A549 (cell line): ENCODE measurements around the gene TIMP3. TPM values are rescaled to one million over a fixed set of nuclear protein-coding genes. Genes with fewer than 3 reads are reported as not detected.

Source experiments
- ATAC-seq, 2 experiments: fragments of 200-7000 bp in 1 of 2; fragments of >200 bp in 1 of 2; cut with Nextera tagmentation in 1 of 2; cut with Tn5 transposase in 1 of 2; 3 replicates each; pipeline versions ENCODE4 v1.8.0 to v1.9.1; 2018 to 2020; ENCODE audit warnings: mild to moderate bottlenecking in 1 of 2, moderate library complexity in 1 of 2
- CTCF ChIA-PET: fragments of 300-600 bp; sonication (Branson Sonifier 250); formaldehyde crosslinking; extraction: SDS; loops from one replicate; lab custom pipeline; 2021; ENCODE audit warnings: antibody characterized with exemption, inconsistent platforms; lab: Yijun Ruan, JAX
- POLR2A ChIA-PET: fragments of 350-600 bp; formaldehyde crosslinking; extraction: SDS; loops from one replicate; lab custom pipeline; 2021; ENCODE audit warnings: antibody characterized with exemption, inconsistent platforms; lab: Yijun Ruan, JAX
- DNase-seq, 2 experiments: peaks; one replicate each; pipeline versions ENCODE4 v3.0.0 to v3.0.0-alpha.2; 2011 to 2016; ENCODE audit warnings: low read depth in 1 of 2, low spot score in 1 of 2
- FAIRE-seq: peaks from 2 replicates; lab custom pipeline; 2011; peaks lifted over from hg19 to GRCh38; lab: Jason Lieb, UNC
- H3K27ac ChIP-seq, 2 experiments: fragments of >200 bp; sonication (Bioruptor Twin); formaldehyde crosslinking; 3 replicates each; pipeline ENCODE4 v1.5.1; 2016 to 2017
- H3K4me1 ChIP-seq: fragments of >200 bp; sonication (Bioruptor Twin); formaldehyde crosslinking; 3 replicates; pipeline ENCODE4 v1.6.1; 2016
- H3K4me2 ChIP-seq: fragments of >200 bp; sonication (Bioruptor Twin); formaldehyde crosslinking; 3 replicates; pipeline ENCODE4 v1.6.1; 2016
- H3K4me3 ChIP-seq: fragments of >200 bp; sonication (Bioruptor Twin); formaldehyde crosslinking; 3 replicates; pipeline ENCODE4 v1.5.1; 2016
- H3K9me3 ChIP-seq: fragments of >200 bp; sonication (Bioruptor Twin); formaldehyde crosslinking; 3 replicates; pipeline ENCODE4 v1.6.1; 2016
- ATOH8 ChIP-seq: fragments of 250-450 bp; sonication (Bioruptor Pico); IDR thresholded peaks from 2 replicates; pipeline ENCODE4 v1.5.0; 2020; ENCODE audit warnings: low read depth, mild to moderate bottlenecking, moderate library complexity
- CBX2 ChIP-seq: fragments of 200-600 bp; sonication (generic); IDR thresholded peaks from 2 replicates; pipeline ENCODE4 v1.6.1; 2016; ENCODE audit warnings: low read depth, mild to moderate bottlenecking, borderline replicate concordance
- CTCF ChIP-seq: fragments of >200 bp; sonication (Bioruptor Twin); formaldehyde crosslinking; IDR thresholded peaks from 3 replicates; pipeline ENCODE4 v1.5.1; 2016
- ELK1 ChIP-seq: fragments of 150-350 bp; IDR thresholded peaks from 2 replicates; pipeline ENCODE4 v1.6.1; 2014; ENCODE audit warnings: low read depth, mild to moderate bottlenecking, low read length
- FOSL2 ChIP-seq, 2 experiments: fragments of 450-650 bp in 1 of 2; fragments of >200 bp in 1 of 2; sonication (Bioruptor Twin) in 1 of 2; formaldehyde crosslinking; IDR thresholded peaks; 2 replicates each; pipeline versions ENCODE4 v1.5.0 to v1.6.1; 2016 to 2020; ENCODE audit warnings: mild to moderate bottlenecking in 1 of 2, moderate library complexity in 1 of 2
- GATA3 ChIP-seq: IDR thresholded peaks from 2 replicates; pipeline ENCODE4 v1.6.1; 2012; ENCODE audit warnings: borderline replicate concordance
- HDAC2 ChIP-seq: fragments of 200-600 bp; sonication (generic); IDR thresholded peaks from 2 replicates; pipeline ENCODE4 v1.6.1; 2016
- KDM1A ChIP-seq: fragments of 200-600 bp; sonication (generic); IDR thresholded peaks from 2 replicates; pipeline ENCODE4 v1.6.1; 2016; ENCODE audit warnings: low read depth, mild to moderate bottlenecking
- MAX ChIP-seq: IDR thresholded peaks from 2 replicates; pipeline ENCODE4 v1.6.1; 2012
- MYC ChIP-seq: IDR thresholded peaks from 2 replicates; pipeline ENCODE4 v1.6.1; 2012; ENCODE audit warnings: mild to moderate bottlenecking, inconsistent platforms, low read length, improper control_type of control experiment, borderline replicate concordance
- PBX3 ChIP-seq: IDR thresholded peaks from 2 replicates; pipeline ENCODE4 v1.6.1; 2012
- REST ChIP-seq: fragments of 200-600 bp; sonication (generic); IDR thresholded peaks from 2 replicates; pipeline ENCODE4 v1.6.1; 2016; ENCODE audit warnings: antibody characterized with exemption, mild to moderate bottlenecking, moderate library complexity
- TFCP2L1 ChIP-seq: fragments of 250-450 bp; sonication (Bioruptor Pico); IDR thresholded peaks from 2 replicates; pipeline ENCODE4 v1.5.0; 2021; ENCODE audit warnings: mild to moderate bottlenecking
- WGBS: methylation state at CpG from one replicate; pipeline ENCODE4 v1.1.6; 2017; ENCODE audit errors: missing lambda C conversion rate; 5-methylcytosine and 5-hydroxymethylcytosine counted together
- polyA plus RNA-seq, 4 experiments: library from polyadenylated mRNA; depleted of rRNA in 3 of 4; stranded (reverse); fragments of >200 nt; fragmentation: RNase III in 1 of 4; extraction: RNeasy Plus Mini Kit Qiagen cat#74134 plus additional on column Dnase treatment in 1 of 4; gene quantifications; 2 replicates in 3 of 4; 3 replicates in 1 of 4; pipeline ENCODE4 v1.2.3, GENCODE V29; 2011 to 2017

TIMP3 gene
- polyA plus RNA-seq, 2 of the 4 experiments (the other 2 are of a cell fraction) = 1.4 to 1.7 TPM

- TF ChIP-seq ATOH8 (CRISPR knock-in tag) = no peak
- TF ChIP-seq CTCF = no peak
- TF ChIP-seq GATA3 = no peak
These were observed 24.7 kb upstream of the TIMP3 start (continued) for GRCh38 chr22:32776802-32777201.

GRCh38 chr22:32777987-32778386 lies 23.5 kb upstream of the TIMP3 start:
- no peaks in the 10 kb centered on the region for H3K4me1 ChIP-seq
- no peaks in the 10 kb centered on the region for H3K9me3 ChIP-seq
- TF ChIP-seq MAX (no peak), HDAC2 (no peak), PBX3 (no peak), REST (no peak), ATOH8 (CRISPR knock-in tag) (no peak), FOSL2 (IDR thresholded peaks at IDR 0.05) (no peak), FOSL2 (CRISPR knock-in tag; IDR thresholded peaks at IDR 0.05) (no peak), ELK1 (no peak), KDM1A (no peak)
- 44% methylated on average over 4 of the region's 4 CpGs for WGBS
- H3K4me3 ChIP-seq = no peak overlapping the region
- FAIRE-seq (no peak), ATAC-seq (no peak), DNase-seq (no peak)
- H3K27ac ChIP-seq = no peak overlapping the region
- no peak overlapping the region for H3K4me2 ChIP-seq
- CTCF ChIA-PET = interaction anchor here (1.4 to 1.8 kb wide), 2 partner anchors 19 to 249 kb away, joined by 5 to 7 read pairs; no protein-coding TSS in a partner anchor
- POLR2A ChIA-PET = no interaction called here

- WGBS = 65% methylated on average over 2 of the region's 2 CpGs
- H3K27ac ChIP-seq = no peak overlapping the region
- H3K4me3 ChIP-seq = no peak overlapping the region
- no peak overlapping the region for H3K4me2 ChIP-seq
- ATAC-seq = no peak
- TF ChIP-seq PBX3 (no peak), MYC (no peak), CBX2 (no peak), TFCP2L1 (CRISPR knock-in tag) (no peak)
- no peaks in the 10 kb centered on the region for H3K4me1 ChIP-seq
- no peaks in the 10 kb centered on the region for H3K9me3 ChIP-seq
- ChIA-PET CTCF (interaction anchor here (1.5 kb wide), 1 partner anchor 16 kb away, joined by 5 read pairs; no protein-coding TSS in a partner anchor), POLR2A (no interaction called here)
- no peak for DNase-seq
- no peak for FAIRE-seq
These were observed 20.7 kb upstream of the TIMP3 start for GRCh38 chr22:32780726-32781310.
